ENCODE measurements around the gene CLMP.

DNA sequence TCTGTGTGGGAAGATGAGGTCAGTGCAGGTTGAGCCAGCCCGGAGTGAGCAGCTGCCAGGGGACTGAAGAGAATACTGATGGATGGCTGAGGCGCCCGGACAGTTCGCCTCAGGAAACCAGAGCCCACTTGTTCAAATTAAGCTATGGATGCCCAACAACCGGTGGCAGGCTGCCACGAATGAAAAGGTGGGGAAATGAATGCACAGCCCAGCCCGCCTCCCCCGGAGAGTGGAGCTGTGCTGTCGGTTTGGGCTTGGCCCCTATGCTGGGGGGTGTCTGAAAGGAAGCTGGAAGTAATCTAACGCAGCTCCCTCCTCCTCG is 155.0 kb downstream of the CLMP start:
- TF ChIP-seq, protein P1, sequence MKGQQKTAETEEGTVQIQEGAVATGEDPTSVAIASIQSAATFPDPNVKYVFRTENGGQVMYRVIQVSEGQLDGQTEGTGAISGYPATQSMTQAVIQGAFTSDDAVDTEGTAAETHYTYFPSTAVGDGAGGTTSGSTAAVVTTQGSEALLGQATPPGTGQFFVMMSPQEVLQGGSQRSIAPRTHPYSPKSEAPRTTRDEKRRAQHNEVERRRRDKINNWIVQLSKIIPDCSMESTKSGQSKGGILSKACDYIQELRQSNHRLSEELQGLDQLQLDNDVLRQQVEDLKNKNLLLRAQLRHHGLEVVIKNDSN (IDR thresholded peaks at IDR 0.05) = no peak
- no peak for TF ChIP-seq RAD21 (IDR thresholded peaks at IDR 0.05; ENCODE audit: low read depth)
- TF ChIP-seq ZBTB7A (IDR thresholded peaks at IDR 0.05; ENCODE audit: low read depth) = no peak
- TF ChIP-seq, protein P2, sequence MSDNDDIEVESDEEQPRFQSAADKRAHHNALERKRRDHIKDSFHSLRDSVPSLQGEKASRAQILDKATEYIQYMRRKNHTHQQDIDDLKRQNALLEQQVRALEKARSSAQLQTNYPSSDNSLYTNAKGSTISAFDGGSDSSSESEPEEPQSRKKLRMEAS (IDR thresholded peaks at IDR 0.05) = no peak
- no peak for TF ChIP-seq YY1 (IDR thresholded peaks at IDR 0.05; ENCODE audit: low read depth)
- TF ChIP-seq TAF1 (IDR thresholded peaks at IDR 0.05; ENCODE audit: low read depth) = no peak
- no peak for TF ChIP-seq EGR1 (IDR thresholded peaks at IDR 0.05)
- no peak for TF ChIP-seq CEBPB (IDR thresholded peaks at IDR 0.05)
- TF ChIP-seq EP300 (IDR thresholded peaks at IDR 0.05; ENCODE audit: borderline replicate concordance) = no peak
- TF ChIP-seq, protein P3, sequence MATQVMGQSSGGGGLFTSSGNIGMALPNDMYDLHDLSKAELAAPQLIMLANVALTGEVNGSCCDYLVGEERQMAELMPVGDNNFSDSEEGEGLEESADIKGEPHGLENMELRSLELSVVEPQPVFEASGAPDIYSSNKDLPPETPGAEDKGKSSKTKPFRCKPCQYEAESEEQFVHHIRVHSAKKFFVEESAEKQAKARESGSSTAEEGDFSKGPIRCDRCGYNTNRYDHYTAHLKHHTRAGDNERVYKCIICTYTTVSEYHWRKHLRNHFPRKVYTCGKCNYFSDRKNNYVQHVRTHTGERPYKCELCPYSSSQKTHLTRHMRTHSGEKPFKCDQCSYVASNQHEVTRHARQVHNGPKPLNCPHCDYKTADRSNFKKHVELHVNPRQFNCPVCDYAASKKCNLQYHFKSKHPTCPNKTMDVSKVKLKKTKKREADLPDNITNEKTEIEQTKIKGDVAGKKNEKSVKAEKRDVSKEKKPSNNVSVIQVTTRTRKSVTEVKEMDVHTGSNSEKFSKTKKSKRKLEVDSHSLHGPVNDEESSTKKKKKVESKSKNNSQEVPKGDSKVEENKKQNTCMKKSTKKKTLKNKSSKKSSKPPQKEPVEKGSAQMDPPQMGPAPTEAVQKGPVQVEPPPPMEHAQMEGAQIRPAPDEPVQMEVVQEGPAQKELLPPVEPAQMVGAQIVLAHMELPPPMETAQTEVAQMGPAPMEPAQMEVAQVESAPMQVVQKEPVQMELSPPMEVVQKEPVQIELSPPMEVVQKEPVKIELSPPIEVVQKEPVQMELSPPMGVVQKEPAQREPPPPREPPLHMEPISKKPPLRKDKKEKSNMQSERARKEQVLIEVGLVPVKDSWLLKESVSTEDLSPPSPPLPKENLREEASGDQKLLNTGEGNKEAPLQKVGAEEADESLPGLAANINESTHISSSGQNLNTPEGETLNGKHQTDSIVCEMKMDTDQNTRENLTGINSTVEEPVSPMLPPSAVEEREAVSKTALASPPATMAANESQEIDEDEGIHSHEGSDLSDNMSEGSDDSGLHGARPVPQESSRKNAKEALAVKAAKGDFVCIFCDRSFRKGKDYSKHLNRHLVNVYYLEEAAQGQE (IDR thresholded peaks at IDR 0.05; ENCODE audit: low read depth) = no peak
- TF ChIP-seq NFIC (IDR thresholded peaks at IDR 0.05) = no peak
- TF ChIP-seq TCF12 (IDR thresholded peaks at IDR 0.05; ENCODE audit: low read depth) = no peak
